Adrenal gland (tissue), 5 donors: ENCODE data around the gene FYN.

Experiments used
- CTCF ChIP-seq, 6 experiments: fragments of 450-650 bp in 4 of 6; fragments of 200-600 bp in 2 of 6; sonication (generic) in 1 of 6; IDR thresholded peaks; 1 replicate in 5 of 6; 2 replicates in 1 of 6; pipeline versions ENCODE4 v1.5.1 to v1.8.0; 2016 to 2021; ENCODE audit warnings: antibody characterized with exemption in 6 of 6, mild to moderate bottlenecking in 2 of 6, moderate library complexity in 1 of 6
- POLR2A ChIP-seq, 2 donors: fragments of 450-650 bp; IDR thresholded peaks; one replicate each; pipeline ENCODE4 v1.6.1; 2017; ENCODE audit warnings: antibody characterized with exemption in 2 of 2, mild to moderate bottlenecking in 2 of 2, moderate library complexity in 1 of 2
- donor health status: DM: no; HTN: no; CAD: no.

- TF ChIP-seq CTCF (IDR thresholded peaks at IDR 0.05) (no peak), POLR2A (IDR thresholded peaks at IDR 0.05) (no peak)
Measured at GRCh38 chr6:111711984-111712752, 161.1 kb downstream of the FYN start.
